Inferior parietal cortex (tissue), 1 donor: ENCODE measurements around the gene TFDP2.

Experiments used
- DNase-seq: peaks from one replicate; pipeline ENCODE4 v3.0.0-alpha.2; 2016; ENCODE audit errors: extremely low spot score

Gene TFDP2

GRCh38 chr3:141963301-141963700 lies 186.0 kb downstream of the TFDP2 start:
- DNase-seq = no peak

DNA sequence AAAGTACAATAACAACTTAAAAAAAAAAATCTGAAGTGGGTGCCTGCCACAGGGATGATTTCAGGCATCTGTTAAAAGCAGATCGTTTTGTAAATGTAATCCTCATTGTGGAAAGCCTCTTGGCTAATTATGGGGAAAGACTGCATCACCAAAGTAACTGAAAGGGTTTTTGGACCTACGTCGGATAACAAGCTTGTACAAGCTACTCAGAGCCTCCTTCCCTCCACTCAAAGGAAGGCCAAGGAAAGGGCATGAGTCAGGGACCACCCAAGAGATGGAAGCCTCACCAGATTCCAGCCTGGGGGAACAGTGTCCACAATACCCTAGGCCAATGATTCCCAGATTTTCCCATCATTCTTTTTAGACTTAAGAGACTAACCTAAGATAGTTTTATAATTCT lies 188.6 kb downstream of the TFDP2 start:
- DNase-seq = no peak

DNA sequence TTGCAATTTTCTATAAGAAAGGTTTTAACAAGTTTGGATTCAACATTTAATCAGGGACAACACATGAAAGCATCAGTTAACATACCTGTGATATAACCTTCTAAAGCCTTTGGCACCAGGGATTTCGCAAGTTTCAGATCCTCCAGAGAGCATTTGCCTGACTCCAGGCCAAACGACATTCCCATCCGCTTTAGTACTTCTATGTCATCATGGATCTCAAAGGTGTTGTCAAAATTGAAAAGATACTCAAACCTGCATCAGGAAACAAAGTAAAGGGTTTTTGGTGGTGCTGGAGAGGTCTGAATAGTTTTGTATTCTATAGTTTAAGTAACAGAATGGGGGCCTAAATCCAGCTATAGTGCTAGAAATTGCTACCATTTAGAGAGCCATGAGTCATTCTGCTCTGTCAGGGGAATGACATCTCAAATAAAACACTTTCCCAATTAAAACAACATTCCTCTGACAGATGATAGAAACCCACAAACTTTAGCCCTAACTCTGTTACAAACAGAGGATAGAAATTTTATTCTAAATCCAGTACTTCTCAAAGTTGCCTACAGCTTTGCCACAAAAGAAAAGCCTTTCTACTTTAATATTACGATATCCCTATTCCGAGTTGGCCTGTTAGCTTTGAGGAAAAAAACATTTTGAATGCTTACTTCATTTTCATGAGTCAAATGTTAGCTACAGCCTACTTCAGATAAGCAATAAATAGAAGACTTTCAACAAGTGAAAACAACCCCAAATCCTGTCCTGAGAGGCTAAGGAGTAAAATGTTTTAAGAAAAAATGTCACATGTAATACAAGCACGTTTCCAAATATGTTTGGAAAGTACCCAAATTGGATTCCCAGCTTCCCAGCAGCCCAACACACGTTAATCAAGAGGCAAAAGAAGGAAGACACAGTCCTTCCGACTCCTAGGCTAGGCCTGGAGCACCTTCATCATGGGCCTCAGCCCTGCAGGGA lies 189.5 kb downstream of the TFDP2 start:
- DNase-seq = no peak

DNA sequence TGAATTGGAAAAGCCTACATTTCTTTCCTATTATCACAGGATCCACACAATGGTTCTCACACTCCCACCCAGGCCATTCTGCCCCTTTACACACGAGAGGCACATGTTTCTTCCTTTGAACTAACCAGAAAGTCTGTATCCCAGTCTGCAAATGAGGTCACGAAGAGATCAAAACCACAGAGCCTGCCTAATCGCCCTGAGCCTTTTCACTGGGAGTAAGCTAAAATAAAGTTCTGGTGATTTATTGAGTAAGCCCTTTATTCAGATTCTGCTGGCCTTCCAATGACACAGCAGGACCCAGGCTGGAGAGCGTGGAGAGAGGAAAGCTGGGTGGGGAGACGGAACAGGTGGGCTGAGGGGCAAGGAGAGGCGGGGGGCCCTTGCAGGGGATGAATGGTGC lies 194.2 kb downstream of the TFDP2 start:
- DNase-seq = no peak

- no peak for DNase-seq
Observed at GRCh38 chr3:141952611-141953010, 196.7 kb downstream of the TFDP2 start.

DNA sequence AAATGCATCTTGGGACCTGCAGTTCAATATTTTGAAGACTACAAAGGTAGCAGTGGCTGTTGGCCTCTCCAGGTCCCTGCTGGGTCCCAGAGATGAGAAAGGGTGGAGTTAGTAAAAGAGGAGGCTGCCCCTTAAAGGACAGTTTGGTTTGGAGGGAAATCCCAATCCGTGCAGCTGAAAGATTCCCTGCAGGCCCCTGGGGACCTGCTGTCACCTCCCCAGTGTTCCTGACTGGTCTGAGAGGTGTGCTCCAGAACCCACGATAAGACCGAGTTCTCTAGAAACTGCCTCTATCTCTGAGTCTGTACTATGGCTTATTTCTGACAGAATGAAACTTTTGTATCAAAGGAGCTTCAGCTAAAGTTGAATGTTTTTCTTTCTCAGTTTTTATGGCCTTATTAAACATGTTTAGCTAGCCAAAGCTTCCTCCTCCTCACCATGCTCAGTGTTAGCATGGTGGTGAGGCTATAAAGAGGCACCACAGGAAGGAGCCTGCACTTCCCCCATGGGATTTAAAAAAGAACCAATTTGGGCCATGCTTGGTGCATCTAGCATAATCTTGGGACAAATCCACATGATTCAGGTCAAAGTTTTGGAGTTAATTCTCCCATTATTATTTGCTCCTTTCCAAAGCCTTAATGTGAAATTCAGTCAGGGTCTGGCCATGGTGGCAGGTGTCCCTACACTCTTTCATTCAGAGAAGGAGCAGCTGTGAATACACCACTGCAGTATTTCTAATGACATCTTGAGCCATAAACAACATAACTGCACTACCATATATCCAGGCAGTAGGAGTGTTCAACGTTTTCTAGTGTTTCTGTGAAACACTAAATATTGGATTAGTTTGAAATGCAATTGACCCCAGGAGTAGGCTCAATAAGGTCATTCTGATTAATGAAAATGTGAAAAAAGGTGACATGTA lies 198.5 kb downstream of the TFDP2 start:
- no peak for DNase-seq

- no peak for DNase-seq
Observed at GRCh38 chr3:141949972-141950371, 199.4 kb downstream of the TFDP2 start.

DNA sequence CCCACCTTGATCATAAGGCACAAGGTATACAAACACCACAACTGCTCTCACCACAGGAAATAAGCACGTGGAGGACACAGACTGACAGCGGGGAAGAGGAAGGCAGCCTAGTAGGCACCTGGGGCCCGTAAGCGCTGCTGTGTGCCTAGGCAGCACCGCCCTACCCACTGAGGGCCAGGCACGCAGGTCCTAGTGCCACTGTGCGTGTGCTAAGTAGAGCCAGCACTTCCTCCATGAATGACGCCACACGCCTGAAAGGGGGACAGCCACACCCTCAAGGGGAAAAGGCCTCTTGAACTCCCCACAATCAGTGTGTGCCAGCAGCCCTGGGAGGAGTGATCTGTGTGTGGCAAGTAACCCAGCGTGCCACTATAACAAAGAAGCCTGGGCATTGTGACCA lies 199.9 kb downstream of the TFDP2 start:
- no peak for DNase-seq

DNA sequence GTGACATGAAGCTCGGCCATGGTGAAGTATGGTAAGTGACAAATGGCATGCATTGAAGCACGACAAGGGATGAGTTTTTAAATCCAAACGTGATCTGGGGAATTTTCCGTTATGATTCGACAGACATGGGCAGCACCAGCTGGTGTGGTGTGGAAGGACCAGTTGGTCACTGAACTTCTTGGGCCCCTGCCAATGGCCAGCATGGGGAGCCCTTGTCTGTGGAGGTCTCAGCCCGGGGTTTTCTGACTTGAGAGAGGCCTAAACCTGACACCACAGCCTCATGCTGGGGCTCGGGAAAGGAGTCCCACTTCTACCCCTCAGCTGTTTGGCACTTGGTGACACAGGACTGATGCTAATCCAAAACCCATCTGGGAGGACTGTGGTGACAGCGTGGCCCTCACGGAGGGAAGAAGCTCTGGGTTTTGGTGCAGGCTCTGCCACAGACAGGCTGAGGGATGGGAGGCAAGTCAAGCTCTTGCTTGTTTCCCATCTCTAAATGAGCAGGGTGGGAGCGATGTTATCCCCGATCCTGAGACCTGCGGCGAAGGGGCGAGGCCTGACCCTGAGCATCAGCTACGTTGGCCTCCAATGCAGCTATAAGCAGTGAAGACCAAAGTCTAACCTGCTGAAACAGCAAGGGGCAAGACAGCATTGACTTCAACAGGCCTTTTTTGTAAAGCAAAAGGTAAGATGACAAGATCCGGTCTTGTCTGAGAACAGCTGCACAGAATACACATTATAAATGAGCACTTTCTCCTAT lies 203.4 kb downstream of the TFDP2 start:
- no peak for DNase-seq

GRCh38 chr3:141942006-141942405 lies 207.3 kb downstream of the TFDP2 start:
- no peak for DNase-seq

DNA sequence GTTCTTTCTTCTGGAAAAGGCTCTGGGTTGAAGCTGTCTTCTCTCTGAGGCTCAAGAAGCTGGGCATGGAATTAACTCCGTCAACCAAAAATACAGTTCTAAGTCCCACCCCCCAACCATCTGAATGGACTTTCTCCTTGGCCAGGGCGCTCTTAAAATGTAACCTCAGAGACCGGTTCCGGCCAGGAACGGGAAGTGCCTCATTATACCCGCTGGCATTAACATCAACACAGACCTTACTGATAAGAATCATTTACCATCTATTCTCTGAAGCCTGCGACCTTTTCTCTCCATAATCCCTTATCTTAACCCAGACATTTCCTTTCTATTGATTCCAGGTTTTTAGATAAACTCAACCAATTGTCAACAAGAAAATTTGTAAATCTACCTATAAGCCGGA lies 208.3 kb downstream of the TFDP2 start:
- no peak for DNase-seq

DNA sequence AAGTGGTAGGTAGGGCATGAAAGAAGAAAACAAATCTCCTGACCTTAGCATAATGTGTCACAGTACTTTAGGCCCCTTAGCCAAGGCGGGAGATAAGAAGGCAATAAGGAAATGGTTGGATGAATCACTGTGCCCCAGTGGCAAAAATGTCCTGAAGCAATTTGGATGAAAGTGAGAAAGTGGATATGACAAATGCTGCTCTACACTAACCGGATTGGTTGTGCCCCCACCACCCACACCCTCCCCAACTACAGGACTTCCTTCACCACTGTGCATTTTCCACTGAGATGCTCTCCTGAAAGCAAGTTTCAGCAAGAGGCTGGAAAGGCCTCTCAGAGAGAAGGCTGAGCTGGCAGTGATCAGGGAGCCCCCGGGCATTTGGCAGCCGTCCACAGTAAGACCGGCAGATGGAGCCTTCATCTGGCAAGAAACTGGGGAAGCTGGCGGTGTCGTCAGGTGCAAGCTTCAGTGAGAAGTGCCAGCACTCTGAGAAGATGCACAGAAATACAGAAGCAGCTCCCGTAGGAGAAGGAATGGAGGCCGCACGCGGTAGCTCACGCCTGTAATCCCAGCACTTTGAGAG lies 209.1 kb downstream of the TFDP2 start:
- DNase-seq = peak; percentile 32

DNA sequence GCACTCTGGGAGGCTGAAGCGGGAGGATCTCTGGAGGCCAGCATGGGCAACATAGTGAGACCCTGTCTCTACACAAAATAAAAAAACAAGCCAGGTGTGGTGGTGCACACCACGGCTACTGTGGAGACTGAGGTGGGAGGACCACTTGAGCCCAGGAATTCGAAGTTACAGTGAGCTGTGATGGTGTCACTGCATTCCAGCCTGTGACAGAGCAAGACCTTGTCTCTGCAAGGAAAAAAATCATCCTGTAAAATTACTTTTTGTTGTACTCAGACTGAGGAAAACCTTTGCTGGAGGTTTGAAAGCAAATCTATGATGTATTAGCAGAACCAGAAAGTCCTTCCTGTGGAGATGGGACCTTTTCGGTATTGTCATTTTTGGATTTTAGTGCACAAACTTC lies 209.6 kb downstream of the TFDP2 start:
- no peak for DNase-seq

DNA sequence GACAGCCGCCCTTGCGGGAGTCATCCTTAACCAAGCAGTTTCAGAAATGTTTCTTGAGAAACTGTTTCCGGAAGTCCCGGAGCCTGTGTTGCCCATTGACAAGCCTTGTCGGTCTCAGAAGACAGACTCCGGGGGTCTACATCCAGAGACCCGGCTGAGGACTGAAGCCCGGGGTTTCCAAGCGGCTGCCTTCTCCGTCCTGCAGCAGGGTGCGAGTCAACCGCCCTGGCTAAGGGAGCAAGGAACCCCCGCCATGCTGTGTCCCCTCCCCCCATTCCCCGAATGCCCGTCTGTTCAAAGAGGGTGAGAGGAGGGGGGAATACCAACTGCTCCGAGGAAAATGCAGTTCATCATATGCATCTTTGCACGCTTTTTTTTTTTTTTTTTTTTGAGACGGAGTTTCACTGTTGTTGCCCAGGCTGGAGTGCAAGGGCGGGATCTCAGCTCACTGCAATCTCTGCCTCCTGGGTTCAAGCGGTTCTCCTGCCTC lies 211.3 kb downstream of the TFDP2 start:
- no peak for DNase-seq

DNA sequence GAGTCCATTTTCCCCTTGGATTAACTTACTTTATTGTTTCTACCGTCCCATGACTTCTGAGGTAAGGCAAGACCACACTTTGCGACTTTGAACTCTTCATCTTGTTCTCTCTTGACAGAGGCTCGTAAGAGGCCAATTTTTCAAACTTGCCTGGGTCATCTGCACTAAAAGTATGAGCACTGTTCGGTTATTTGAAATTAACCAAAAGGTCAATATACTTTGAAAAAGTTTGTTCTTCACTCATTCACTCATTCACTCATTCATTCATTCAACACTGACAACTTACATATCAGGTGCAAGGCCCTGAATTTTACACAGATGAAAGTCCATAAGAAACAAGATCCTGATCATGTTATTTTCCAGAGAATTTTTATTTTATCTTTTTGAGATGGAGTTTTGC lies 215.0 kb downstream of the TFDP2 start:
- DNase-seq = no peak

- no peak for DNase-seq
Observed at GRCh38 chr3:141933421-141934300, 215.7 kb downstream of the TFDP2 start.

- no peak for DNase-seq
Observed at GRCh38 chr3:141930801-141931200, 218.5 kb downstream of the TFDP2 start.

DNA sequence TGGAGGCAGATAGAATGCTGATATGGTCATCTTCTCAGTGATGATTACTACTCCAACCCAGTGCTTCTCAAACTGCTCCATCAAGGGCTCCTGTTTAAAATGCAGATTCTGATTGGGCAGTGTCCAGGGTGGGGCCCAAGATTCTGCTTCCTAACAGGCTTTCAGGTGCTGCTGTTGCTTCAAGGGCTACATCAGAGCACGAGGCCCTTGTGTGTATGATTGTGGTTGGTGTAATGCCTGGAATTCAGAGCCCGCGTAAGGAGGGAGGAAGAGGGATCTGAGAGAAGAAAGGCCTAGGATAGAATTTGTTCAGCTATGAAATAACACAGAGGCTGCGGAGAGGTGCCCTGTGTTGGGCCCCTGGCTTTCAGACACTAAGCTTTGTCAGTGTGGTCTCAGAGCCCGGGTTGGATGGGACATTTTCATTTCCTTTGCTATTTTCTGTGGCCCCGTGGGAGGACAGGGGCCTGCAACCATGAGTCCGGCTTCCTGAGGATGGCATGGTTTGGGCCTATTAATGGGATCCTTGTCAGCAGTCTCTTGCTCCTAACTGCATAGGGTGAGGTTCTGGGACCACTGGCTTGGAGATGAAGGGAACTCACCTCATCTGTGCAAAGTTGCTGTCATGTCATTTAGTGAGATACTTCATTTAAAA lies 219.9 kb downstream of the TFDP2 start:
- no peak for DNase-seq

DNA sequence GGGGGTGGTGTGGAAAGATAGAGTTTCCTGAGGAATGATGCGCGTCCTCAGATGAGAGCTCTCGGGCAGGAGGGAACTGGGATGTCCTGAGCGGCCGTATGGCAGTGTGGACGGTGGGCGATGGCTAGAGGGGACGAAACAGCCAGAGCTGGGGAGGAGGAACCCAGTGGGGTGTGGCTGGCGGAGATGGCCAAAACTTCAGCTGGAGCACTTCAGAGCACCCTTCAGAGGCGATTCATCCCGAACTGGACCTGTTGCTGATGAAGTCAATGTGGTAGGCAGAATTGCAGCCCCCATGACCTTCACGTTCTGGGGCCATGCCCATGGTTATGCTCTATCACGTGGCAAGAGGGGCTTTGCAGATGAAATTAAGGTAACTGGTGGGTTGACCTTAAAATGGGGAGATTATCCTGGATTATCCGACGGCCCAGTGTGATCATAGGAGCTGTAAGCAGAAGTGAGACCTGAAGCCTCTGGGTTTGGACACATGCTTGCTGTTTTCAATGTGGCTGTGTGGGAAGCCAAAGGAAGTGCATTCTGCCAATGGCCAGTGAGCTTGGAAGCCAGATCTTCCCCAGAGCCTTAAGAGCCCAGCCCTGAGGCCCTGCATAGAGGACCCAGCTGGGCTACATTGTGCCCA lies 220.6 kb downstream of the TFDP2 start:
- no peak for DNase-seq
